Calu3 (cell line): Measurements from ENCODE around the gene BCO1. TPM values are rescaled to one million over a fixed set of nuclear protein-coding genes. Genes with fewer than 3 reads are reported as not detected.
A peak's percentile ranks its signal among the peaks of the same experiment; 100 is the strongest.

Experiments
- Bru-seq: library from RNA; stranded (reverse); fragments of 400-500 nt; gene quantifications from one replicate; lab custom pipeline; 2021; lab: Mats Ljungman, UMichigan
- BruChase-seq, 2 experiments: library from RNA; stranded (reverse); fragments of 400-500 nt; gene quantifications; one replicate each; lab custom pipeline; 2021; lab: Mats Ljungman, UMichigan
- BruUV-seq: library from RNA; stranded (reverse); fragments of 400-500 nt; replicated peaks from 2 replicates; lab custom pipeline; 2021; lab: Mats Ljungman, UMichigan
- CTCF ChIA-PET: fragments of 300-600 bp; sonication (Branson Sonifier 250); formaldehyde crosslinking; loops from one replicate; lab custom pipeline; 2022; ENCODE audit warnings: antibody characterized with exemption; lab: Charles Lee
- DNase-seq: peaks from one replicate; pipeline ENCODE4 v3.0.0; 2022
- H3K27ac Mint-ChIP-seq: one replicate; pipeline ENCODE4 v1.8.0; 2022; ENCODE audit warnings: mixed read lengths; ENCODE audit not compliant: unreplicated experiment
- H3K27me3 Mint-ChIP-seq: one replicate; pipeline ENCODE4 v1.8.0; 2022; ENCODE audit warnings: mixed read lengths; ENCODE audit not compliant: unreplicated experiment
- H3K36me3 Mint-ChIP-seq: one replicate; pipeline ENCODE4 v1.8.0; 2022; ENCODE audit warnings: mild to moderate bottlenecking, moderate library complexity, mixed read lengths; ENCODE audit not compliant: insufficient read depth, unreplicated experiment
- H3K4me1 Mint-ChIP-seq: one replicate; pipeline ENCODE4 v1.8.0; 2022; ENCODE audit warnings: mild to moderate bottlenecking, low read depth, mixed read lengths; ENCODE audit not compliant: unreplicated experiment
- H3K4me3 Mint-ChIP-seq: one replicate; pipeline ENCODE4 v1.8.0; 2022; ENCODE audit warnings: mild to moderate bottlenecking, low read depth, moderate library complexity, mixed read lengths; ENCODE audit not compliant: unreplicated experiment
- H3K9me3 Mint-ChIP-seq: one replicate; pipeline ENCODE4 v1.8.0; 2022; ENCODE audit warnings: low read depth, mixed read lengths; ENCODE audit not compliant: unreplicated experiment
- intact Hi-C: fragments of 100-400 bp; cut with micrococcal nuclease; formaldehyde crosslinking; loops from one replicate; pipeline ENCODE4 v1.10.0; 2022; ENCODE audit not compliant: unreplicated experiment
- long read RNA-seq: library from polyadenylated mRNA; stranded (forward); transcript quantifications from one replicate; pipeline ENCODE4 v2.0.0, GENCODE V29; 2022
- total RNA-seq: library from RNA; stranded (reverse); gene quantifications from 2 replicates; pipeline ENCODE4 v1.2.3, GENCODE V29; 2022
- TF ChIP-seq, protein P1 (sequence below): fragments of 200-600 bp; IDR thresholded peaks from one replicate; pipeline ENCODE4 v1.8.0; 2022; ENCODE audit warnings: antibody characterized with exemption; ENCODE audit not compliant: unreplicated experiment

BCO1 gene, protein sequence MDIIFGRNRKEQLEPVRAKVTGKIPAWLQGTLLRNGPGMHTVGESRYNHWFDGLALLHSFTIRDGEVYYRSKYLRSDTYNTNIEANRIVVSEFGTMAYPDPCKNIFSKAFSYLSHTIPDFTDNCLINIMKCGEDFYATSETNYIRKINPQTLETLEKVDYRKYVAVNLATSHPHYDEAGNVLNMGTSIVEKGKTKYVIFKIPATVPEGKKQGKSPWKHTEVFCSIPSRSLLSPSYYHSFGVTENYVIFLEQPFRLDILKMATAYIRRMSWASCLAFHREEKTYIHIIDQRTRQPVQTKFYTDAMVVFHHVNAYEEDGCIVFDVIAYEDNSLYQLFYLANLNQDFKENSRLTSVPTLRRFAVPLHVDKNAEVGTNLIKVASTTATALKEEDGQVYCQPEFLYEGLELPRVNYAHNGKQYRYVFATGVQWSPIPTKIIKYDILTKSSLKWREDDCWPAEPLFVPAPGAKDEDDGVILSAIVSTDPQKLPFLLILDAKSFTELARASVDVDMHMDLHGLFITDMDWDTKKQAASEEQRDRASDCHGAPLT
- total RNA-seq (6.6 and 9.1 TPM in 2 replicates), Bru-seq, nascent RNA (percentile 43 among the genes with signal in this experiment), BruChase-seq, experiment 1, labeled RNA remaining after a 6-hour chase (percentile 41 among the genes with signal in this experiment), BruChase-seq, experiment 2, labeled RNA remaining after a 2-hour chase (percentile 43 among the genes with signal in this experiment)
- long read RNA-seq, partial matches to known transcripts = 0 of 8 reads
- long read RNA-seq, other reads (novel, unspliced or antisense) = 5 of 8 reads

DNA sequence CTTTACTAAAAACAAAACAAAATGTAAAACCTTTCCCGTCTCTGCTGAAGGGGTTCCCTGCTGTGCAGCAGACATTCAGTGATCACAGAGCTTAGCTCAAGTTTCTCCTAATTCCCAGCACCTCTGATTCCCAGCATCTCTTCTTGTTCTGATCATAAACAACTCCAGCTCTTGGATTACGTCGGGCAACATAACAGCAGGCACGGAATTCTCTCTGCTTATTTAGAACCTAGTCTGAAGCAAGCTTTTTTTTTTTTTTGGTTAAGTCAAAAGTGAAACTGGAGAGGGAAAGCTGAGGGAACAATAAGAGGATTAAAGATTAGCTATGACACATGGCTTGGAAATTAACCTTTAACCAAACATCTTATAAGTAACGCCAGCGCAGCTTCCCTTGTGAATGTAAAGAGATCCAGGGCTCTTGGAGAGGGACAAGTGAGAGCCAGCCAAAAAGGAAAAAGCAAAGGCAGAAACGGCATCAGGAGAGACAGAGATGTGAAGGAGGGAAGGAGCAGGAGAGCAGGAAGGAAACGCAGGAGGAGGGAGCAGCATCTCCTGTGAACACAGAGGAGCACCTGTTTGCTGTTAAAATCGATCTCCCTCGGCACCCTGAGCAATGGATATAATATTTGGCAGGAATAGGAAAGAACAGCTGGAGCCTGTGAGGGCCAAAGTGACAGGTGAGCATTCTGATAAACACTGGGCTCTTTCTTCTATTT is at the start of gene BCO1:
TSS of gene BCO1 (plus strand) at position 394 of the 716 bp plus-strand sequence. CDS start at position 614, 220 bp downstream.
- peak; percentile 57 for DNase-seq
- Mint-ChIP-seq H3K4me1 (peaks cover 27% of the 10 kb centered on the region), H3K27me3 (no peaks in the 10 kb centered on the region), H3K9me3 (no peaks in the 10 kb centered on the region), H3K36me3 (peaks cover 15% of the 10 kb centered on the region), H3K4me3 (peak within 1 kb of the TSS; percentile 81), H3K27ac (peak within 1 kb of the TSS; percentile 85)
- CTCF ChIA-PET = interaction anchor here (0.6 to 1.6 kb wide), 10 partner anchors 9 to 512 kb away, joined by 3 to 9 read pairs (median 4); partner anchors contain the start of genes ATMIN, C16orf46 and GAN
- no TSS peak for BruUV-seq
- TF ChIP-seq, protein P1, sequence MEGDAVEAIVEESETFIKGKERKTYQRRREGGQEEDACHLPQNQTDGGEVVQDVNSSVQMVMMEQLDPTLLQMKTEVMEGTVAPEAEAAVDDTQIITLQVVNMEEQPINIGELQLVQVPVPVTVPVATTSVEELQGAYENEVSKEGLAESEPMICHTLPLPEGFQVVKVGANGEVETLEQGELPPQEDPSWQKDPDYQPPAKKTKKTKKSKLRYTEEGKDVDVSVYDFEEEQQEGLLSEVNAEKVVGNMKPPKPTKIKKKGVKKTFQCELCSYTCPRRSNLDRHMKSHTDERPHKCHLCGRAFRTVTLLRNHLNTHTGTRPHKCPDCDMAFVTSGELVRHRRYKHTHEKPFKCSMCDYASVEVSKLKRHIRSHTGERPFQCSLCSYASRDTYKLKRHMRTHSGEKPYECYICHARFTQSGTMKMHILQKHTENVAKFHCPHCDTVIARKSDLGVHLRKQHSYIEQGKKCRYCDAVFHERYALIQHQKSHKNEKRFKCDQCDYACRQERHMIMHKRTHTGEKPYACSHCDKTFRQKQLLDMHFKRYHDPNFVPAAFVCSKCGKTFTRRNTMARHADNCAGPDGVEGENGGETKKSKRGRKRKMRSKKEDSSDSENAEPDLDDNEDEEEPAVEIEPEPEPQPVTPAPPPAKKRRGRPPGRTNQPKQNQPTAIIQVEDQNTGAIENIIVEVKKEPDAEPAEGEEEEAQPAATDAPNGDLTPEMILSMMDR = no peak
- intact Hi-C loops = loop anchor here (1.0 kb wide), 1 partner anchor 94 kb away; no protein-coding TSS in a partner anchor

DNA sequence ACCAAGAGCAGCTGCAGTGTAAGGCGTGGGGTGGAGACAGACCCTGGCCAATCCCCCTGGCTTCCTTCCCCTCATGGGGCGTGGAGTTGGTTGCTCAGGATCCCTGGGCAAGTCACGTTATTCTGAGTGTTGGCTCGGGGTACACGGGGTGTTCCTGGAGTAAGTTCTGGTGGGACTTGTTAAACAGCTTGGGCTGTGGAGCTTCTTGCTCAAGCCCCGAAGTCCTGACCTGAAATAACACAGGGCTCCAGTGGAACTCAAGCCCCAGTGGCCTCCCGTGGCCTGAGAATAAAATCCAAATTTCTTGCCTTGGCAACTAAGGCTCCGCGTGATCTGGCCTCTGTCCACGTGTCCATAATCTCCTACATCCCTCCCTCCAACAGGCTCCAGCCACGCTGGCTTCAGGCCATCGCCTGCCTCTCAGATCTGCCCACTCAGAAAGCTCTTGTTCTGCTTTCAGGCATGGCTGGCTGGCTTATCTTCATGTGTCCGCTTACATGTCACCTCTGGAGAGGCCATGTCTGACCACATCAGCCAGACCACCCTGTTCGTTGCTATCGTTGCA is 49.3 kb upstream of the BCO1 start:
- no peak overlapping the region for H3K27ac Mint-ChIP-seq
- H3K36me3 Mint-ChIP-seq = no peaks in the 10 kb centered on the region
- TF ChIP-seq, protein P1 = no peak
- BruUV-seq = no TSS peak
- no peak for DNase-seq
- H3K4me1 Mint-ChIP-seq = peaks cover 26% of the 10 kb centered on the region
- intact Hi-C loops = no loop called here
- CTCF ChIA-PET = interaction anchor here (0.5 to 2.2 kb wide), 3 partner anchors 8 to 104 kb away, joined by 3 to 6 read pairs (median 5); no protein-coding TSS in a partner anchor
- H3K4me3 Mint-ChIP-seq = no peak overlapping the region
- no peaks in the 10 kb centered on the region for H3K27me3 Mint-ChIP-seq
- no peaks in the 10 kb centered on the region for H3K9me3 Mint-ChIP-seq

DNA sequence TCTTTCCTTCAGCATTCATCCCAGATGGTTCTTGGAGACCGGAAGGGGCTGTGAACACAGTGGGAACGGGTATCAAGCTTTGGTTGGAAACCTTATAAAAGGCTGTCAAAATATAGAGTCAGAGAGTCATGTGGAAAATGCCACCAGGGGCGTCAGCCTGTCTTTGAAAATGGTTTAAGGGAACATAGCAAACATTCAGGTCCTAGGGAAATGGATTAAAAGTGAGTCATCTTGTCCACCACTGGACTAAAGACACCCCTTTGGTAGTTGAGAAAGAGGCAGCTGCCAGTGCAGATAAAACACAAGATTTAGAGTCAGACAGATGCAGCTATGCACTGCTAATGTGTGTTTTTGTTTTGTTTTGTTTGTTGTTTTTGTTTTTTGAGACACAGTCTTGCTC is 47.8 kb upstream of the BCO1 start:
- no TSS peak for BruUV-seq
- H3K4me3 Mint-ChIP-seq = no peak overlapping the region
- H3K27me3 Mint-ChIP-seq = no peaks in the 10 kb centered on the region
- intact Hi-C loops = loop anchor here (5.0 to 10.0 kb wide), 2 partner anchors 93 to 156 kb away; partner anchors contain the start of genes ATMIN and GCSH
- CTCF ChIA-PET = interaction anchor here (1.0 to 2.2 kb wide), 4 partner anchors 10 to 157 kb away, joined by 3 to 6 read pairs (median 5); no protein-coding TSS in a partner anchor
- no peak overlapping the region for H3K27ac Mint-ChIP-seq
- H3K4me1 Mint-ChIP-seq = peaks cover 20% of the 10 kb centered on the region
- TF ChIP-seq, protein P1 = no peak
- no peaks in the 10 kb centered on the region for H3K36me3 Mint-ChIP-seq
- peak; percentile 13 for DNase-seq
- H3K9me3 Mint-ChIP-seq = no peaks in the 10 kb centered on the region
